ENCODE results near the gene TRHDE.

The TRHDE gene

DNA sequence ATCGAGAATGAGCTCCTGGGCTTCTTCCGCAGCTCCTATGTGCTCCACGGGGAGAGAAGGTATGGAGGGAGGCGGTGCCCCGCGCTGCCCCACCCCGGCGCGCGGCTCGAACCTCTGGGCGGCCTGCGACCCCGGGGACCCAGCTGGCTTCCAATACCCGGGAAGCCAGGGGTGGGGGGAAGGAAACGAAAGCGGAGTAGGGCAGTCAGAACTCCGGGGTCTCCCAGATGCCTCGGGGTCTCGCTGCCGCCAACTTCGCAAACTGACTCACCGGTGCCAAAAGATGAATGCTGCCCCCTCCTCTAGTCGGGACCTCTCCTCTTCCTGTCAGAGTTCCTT is 1.3 kb downstream of the TRHDE start:
- no peak for DNase-seq (ENCODE audit: low read depth)

DNA sequence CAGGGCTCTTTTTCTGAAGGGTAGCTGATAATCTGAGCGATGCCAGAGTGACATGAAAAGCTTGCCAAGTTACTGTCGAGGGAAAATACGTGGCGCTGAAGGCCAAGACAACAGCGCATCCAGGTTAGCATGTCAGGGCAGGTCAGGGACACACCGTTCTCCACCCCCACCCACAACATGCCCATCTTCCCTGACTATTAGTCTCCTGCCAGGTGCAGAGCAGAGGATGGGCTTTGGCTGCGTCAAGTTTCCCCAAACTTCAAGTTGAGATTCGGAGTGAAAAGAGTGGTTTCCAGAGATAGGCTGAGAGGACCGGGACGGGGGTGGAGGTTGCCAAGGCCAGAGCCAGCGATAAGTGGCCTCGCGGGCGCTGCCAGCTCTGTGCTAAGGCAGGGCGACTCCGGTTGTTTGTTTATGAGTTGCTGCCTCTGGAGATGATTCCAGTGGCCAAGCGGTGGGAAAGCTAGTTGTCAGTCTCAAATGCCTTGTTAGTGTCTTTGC is 1.7 kb downstream of the TRHDE start:
- DNase-seq (ENCODE audit: low read depth): no peak

DNA sequence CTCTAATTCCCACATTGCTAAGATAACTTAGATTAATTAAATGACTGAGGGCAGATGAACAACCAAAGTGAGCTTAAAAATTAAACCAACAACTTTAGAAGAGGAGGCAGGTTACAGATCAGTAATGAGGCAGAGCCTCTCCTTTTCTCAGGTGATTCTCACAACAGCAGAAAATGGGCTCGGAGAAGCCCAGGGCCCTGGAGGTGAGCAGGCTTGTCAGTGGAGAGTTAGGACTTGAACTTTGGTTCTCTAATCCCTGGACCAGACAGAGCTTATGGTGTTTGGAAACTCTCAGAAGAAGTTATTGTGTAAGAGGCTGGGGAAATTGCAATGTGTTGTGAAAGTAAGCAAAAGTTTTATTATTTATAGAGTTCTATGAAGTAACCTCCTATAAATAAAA is 2.8 kb downstream of the TRHDE start:
- DNase-seq (ENCODE audit: low read depth): no peak

DNA sequence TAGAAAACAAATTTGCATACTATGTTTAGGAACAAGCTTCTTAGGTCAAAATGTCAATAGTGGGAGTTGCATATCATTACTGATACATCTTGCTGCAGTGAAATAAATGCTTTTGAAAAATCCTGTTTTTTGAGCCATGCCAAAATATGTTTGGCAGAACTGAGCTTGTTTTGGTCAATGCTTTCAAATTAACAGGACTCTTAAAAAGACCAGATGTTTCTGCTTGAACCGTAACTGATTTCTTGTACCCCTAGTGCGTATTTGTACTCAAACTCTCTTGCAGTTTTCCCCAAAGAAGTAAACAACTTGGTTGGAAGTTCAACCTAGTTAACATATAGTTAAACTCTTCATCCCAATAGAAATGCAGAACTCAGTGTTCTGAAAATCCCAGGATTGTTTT is 3.4 kb downstream of the TRHDE start:
- DNase-seq (ENCODE audit: low read depth): no peak

DNA sequence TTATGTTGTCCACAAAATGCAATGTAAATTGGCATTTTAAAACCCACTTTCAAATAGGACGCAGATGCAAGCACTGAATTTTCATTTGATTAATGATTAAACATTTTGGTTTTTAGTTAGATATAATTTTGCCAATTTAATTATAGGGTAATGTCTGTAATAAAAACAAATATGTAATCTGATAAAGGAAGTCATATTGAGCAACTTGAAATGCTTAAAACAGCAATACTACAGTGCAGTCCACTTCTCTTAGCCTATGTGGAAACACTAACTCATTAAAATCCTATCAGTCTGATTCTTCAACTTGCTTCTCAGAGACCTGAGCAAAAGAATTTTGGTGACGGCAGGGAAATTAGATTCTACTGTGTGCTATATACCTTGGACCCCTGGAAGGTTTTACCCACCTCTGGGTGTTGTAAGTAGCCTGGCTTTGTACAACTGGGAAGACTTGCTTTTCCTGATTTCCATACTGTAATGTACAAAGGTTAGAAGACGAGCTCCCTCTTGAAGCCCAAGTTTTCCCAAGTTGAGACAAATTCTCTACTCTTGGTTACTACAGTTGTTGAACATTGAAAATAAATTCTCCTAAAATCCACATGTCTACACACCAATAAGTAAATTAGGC is 4.1 kb downstream of the TRHDE start:
- no peak for DNase-seq (ENCODE audit: low read depth)

DNA sequence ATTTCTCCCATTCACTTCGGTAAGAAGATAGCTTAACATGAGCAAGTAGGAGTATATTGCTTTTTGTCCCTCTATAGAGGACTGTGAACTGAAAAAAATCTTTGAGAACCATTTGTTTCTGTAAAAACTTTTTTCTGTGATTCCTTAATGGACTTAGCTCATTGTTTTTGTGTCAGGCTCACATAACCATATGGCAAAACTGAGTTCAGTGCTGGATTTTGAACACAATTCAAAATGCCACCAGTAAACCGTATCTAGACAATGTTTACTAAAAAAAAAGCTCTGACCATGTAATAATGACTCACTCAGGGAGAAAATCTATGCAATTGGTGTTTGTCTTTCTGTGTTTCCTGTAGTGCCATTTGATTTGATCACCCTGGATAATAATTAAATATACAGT is 5.2 kb downstream of the TRHDE start:
- DNase-seq (ENCODE audit: low read depth): no peak

DNA sequence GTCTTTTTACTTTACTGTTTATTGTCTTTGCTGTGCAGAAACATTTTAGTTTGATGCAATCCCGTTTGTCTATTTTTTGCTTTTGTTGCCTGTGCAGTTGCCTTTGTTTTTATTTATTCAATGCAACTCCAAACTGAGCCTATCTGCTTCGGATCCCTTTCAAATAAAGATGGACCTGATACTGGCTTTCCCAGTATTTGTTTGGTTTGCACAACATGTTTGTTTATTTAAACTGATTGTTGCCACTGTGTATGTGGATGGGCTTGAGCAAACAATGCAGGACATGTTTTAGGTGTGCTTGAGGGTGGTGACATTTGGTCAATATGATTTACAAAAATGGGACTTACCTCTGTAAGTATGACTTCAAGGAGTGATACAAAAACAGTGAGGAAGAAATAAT is 6.7 kb downstream of the TRHDE start:
- no peak for DNase-seq (ENCODE audit: low read depth)

DNA sequence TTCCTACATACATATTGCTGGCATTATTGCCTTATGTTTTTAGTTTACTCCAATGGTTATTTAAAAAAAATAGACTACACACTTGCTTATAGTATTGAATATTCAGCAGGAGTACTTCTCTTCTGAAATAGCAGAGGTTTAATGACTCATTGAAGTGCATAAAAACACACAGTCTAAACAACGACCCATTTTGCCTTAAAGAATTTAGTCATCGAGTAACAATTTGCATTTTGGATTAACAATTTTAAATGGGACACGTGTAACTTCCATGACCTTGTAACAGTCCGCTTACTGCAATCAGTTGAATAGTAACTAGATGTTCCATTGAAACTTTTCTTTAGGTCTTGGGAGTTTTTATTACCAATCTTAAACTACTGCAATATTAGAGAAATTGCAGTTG is 9.0 kb downstream of the TRHDE start:
- DNase-seq (ENCODE audit: low read depth): no peak

DNA sequence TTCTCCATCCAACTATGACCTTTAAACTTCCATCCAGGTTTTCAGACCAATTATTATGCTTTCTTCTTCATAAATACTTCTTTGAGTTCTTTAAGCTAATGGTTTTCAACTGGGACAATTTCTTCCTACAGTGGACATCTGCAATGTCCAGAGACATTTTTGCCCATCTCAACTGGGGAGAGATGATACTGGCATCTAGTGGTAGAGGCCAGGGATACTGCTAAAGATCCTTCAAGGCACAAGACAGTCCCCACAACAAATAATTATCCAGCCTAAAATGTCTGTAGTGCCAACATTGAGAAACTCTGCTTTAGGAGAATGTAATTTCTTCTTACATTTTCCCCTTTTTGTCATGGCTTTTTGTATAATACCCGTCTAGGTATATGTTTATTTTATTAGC is 10.6 kb downstream of the TRHDE start:
- DNase-seq (ENCODE audit: low read depth): no peak

DNA sequence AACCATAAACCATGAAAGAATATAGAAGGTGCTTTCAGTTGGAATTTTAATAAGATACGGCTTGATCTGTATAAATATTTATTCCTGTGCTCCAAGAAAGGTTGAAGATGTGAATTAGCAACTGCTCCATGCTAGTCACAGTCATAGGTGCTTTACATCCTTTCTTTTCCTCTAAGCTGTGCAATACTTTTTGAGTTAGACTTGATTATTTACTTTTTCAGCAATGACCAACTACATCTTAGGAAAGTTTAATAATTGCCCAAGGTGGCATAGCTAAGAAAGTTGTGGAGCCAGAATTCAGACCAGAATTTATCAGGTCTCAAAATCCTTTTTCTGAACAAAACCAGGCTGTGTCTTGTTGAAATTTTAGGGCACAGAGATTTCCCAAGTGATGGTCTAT is 13.7 kb downstream of the TRHDE start:
- no peak for DNase-seq (ENCODE audit: low read depth)

DNA sequence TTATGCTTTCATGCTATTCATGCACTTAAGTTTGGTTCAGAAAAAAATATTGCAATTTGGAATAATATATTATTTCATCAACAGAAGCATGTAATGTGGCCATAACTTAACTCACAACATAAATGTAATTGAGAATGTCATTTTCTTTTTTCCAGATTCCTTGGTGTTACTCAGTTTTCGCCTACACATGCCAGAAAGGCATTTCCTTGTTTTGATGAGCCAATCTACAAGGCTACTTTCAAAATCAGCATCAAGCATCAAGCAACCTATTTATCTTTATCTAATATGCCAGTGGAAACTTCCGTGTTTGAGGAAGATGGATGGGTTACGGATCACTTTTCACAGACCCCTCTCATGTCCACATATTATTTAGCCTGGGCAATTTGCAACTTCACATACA is 14.4 kb downstream of the TRHDE start:
- DNase-seq (ENCODE audit: low read depth): no peak

DNA sequence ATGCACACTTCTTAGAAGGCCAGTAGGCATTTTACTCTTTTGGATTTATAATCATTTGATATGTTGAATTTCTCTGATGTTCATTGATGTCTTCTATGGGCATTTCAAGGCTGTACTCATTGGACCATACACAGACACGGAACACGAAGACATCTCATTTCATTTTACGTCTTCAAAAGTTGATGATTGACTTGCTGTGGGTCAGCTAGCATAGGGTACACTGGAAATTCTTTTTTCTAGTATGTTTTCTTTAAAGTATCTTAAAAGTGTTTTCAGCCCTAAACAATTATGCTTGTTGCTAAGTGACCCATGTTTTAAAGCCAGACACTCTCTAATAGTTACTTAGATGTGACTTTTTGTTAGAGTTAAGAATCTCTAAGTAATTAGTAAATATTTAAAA is 16.3 kb downstream of the TRHDE start:
- no peak for DNase-seq (ENCODE audit: low read depth)

DNA sequence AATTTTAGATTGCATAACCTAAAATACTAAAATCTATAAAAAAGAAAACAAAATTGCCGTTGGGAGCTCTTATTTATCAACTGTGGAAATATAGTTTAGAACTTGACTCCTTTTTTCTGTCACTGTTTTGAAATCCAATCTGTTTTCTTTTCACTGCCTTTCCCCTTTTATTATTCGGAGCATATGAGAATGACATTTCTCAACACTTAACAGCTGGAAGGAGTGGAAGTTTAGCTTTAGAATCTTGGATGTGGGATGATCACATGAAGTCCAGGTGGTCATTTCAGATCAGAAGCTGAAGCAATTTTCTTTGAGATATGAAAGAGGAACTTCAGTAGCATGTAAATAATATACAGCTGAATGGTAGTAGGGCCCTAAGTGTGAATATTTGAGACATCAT is 16.7 kb downstream of the TRHDE start:
- DNase-seq (ENCODE audit: low read depth): no peak

DNA sequence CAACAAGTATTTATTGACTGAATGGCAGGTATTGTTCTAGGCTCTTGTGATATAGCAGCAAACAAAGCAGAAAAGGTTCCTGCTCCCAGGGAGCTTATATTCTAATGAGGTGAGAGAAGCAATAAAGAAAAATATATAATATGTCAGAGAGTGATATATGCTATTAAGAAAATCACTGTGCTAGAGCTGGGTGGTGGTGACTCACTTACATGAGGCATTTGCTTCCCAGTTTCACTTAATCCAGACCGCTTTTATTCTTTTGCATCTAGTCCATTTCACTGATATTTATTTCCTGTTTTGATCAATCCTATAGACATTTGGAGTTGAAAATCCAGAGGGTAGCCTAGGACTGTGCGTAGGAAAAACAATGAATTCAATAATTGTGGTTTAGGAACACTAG is 17.5 kb downstream of the TRHDE start:
- no peak for DNase-seq (ENCODE audit: low read depth)

DNA sequence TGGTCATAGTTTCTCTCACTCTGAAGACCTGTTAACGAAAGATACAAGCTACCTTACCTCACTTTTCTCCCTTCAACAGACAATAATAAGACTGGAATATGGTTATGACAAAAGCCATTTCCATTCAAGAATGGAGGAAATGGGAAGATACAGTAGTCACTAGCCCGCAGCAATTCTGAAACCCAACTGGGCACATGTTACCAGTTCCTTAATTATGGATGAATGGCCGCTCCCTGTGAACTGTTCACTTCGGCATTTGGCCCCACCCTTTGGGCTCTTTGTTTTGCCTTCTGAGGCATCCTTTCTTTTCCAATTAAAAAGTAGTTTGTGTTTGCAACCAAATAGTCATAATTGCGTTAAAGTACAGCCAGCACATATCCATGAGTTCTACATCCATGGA is 19.0 kb downstream of the TRHDE start:
- no peak for DNase-seq (ENCODE audit: low read depth)

DNA sequence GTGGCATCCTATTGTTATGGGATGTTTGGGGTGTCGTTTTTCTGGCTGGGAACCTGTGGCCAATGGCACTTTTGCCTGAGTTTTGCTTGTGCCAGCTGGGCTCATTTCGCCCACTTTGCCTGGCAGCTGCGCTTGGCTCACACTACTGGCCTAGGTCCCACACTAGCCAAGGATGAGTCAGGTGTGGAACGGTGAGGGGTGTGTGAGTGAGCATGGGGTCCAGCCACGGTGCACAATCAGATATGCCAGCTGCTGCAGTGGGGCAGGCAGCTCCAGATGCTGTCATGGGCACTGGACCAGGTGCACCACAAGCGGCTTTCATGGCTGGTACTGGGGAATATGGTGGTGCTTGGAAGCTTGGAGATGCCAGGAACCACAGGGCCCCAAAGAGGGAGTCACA is 21.5 kb downstream of the TRHDE start:
- DNase-seq (ENCODE audit: low read depth): no peak

DNA sequence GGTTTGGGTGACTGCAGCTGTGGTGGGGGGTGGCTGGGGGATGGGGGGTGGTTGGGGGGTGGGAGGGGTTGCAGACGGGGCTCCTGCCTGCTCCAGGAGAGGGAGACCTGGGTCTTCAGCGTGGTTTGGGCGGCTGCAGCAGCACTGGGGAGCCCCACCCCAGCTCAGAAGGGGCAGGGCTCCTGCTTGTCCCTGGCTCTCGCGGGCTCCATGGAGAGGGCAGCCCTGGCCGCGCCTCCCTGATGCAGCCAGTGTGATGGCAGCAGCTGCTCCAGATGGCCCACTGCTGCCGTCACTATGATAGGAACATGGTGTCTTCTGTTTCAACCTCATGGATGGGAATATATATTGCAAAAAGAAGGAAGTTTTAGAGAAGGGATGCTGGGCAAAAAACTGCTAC is 22.9 kb downstream of the TRHDE start:
- DNase-seq (ENCODE audit: low read depth): no peak

DNA sequence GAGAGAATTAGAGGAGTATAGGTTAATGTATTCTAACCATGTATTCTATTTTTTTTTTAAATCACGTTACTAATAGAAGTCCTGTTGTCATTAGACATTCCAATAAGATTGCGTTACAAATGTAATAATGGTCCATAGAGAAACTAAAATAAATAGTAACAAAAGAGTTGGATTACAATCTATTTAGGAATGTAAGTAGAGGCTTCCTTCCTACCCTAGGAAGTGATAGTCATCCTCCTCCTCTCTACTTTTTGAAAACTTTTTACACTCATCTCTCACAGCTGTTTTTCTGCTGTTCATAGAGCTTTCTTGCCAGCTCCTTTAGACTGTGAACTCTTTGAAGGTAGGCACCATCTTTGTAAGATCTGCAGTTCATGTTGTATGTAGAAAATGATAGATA is 23.6 kb downstream of the TRHDE start:
- DNase-seq (ENCODE audit: low read depth): no peak

DNA sequence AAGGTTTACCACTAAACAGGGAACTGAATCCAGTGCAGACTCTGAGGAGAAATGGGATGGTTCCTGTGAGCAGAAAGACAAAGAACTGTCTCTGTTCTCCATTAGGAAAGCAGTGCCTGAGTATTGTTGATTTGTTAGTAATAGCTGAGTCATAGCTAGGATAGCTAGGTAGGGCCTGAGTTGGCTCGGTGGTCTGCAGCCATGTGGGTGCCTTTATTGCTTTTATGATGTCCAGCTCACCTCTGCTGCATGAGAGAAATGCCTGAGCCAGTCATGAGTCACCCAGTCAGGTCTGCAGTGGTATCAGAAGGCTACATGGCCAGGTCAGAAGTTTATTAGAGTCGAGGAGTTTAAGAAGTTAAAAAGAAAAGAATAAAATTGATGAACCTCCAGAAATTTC is 24.2 kb downstream of the TRHDE start:
- DNase-seq (ENCODE audit: low read depth): no peak

DNA sequence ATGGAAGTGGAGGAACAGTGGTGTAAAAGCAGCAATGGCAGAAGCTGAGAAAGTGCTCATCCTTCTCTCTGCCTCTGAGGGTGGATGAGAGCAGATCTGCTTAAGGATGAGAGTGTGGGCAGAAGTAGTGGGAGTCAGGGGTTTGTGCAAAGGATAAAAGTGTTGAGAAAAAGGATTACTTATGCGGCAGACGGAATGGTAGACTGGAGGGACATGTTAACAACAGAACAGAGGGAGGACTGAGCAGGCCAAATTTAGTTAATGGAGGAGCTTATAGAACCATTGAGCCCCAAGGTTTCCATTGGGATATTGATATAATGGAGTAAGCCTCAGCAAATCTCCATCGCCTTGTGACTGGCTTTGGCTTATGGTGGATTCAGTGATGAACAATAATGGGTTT is 25.5 kb downstream of the TRHDE start:
- no peak for DNase-seq (ENCODE audit: low read depth)

DNA sequence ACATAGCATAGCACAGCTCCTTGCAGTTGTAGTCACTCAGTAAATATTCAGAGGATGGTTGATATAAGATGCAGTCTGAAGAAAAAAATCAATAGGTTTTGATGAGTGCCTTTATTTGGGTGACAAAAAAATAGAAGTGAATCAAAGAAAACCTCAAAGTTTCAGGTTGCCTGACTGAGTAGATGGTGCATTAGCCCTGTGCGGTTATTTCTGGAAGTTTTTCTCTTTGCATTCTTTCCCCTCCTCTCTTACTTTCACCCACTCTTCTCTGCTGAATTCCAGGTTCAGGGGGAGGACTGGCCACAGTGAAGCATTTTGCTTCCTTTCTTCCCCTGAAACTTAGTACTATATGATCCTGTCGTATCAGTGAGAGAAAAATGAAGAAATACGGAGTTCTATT is 28.6 kb downstream of the TRHDE start:
- DNase-seq (ENCODE audit: low read depth): no peak

DNA sequence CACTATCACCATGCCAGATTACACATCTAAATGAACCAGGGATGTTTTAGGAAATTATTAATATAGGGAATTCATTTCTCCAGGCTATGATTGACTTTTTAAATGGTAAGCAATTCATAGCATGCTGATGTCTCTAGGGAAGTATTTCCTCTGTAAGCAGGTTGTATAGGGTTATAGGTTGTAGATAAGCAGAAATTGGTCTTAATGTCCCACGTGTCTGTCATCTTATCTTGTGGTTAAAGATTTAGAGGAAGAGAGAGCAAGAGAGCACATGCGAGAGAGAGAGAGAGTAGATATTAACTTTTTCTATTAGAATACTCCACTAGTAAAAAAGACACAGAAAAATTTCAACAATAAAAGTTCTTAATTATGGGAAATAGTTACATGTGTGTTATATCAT is 32.6 kb downstream of the TRHDE start:
- DNase-seq (ENCODE audit: low read depth): no peak

DNA sequence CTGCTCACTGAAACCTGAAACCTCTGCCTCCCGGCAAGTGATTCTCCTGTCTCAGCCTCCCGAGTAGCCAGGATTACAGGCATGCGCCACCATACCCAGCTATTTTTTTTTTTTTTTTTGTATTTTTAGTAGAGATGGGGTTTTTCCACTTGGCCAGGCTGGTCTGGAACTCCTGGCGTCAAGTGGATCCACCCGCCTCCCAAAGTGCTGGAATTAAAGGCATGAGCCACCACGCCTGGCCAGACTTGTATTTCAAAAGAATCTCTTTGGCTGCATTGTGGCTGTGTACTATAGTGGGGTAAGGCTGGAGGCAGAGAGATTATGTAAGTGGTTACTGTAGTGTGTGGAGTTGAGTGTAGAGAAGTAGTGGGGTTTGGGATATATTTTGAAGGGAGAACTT is 35.1 kb downstream of the TRHDE start:
- no peak for DNase-seq (ENCODE audit: low read depth)

DNA sequence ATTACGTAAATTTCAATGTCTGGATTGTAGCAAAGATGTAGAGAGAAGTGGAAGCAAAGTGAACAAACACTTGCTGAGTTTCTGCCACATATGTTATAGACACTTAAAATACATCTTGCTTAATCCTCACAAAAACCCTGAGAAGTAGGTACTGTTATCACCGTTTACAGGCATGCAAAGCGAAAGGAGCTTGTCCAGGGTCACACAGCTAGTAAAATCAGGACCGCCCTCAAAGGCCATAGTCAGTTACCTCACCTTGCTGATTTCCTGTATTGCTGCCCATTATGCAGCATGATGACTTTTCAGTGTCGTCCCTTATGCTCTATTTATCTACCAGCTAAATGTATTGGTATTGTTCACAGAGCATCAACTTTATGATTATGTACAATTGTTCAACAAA is 39.8 kb downstream of the TRHDE start:
- DNase-seq (ENCODE audit: low read depth): no peak

DNA sequence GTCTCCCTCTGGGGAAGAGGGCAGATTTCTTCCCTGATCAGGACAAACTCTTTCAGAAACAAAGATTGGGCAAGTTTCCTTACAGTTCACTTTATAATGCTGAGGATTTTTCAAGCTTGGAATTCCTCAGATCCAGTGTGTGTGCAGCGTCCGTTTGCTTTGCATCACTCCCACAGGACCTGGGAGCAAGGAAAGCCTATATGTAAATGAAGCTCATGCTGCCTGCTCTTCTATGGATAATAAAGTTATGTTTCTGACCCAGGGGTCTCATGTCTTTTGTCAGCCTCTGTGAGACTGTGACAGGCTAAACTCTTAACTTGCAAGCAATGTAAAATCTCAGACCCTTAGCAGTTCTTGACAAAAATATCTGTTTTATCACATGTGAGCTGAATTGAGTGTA is 41.6 kb downstream of the TRHDE start:
- DNase-seq (ENCODE audit: low read depth): no peak
